HG02852 (cell line): ENCODE measurements around the gene ZBTB40.

Experiments
- ATAC-seq: cut with Tn5 transposase; IDR thresholded peaks from one replicate; pipeline ENCODE4 v1.9.1; 2021; ENCODE audit warnings: mild to moderate bottlenecking, moderate library complexity; ENCODE audit not compliant: unreplicated experiment

The ZBTB40 gene

DNA sequence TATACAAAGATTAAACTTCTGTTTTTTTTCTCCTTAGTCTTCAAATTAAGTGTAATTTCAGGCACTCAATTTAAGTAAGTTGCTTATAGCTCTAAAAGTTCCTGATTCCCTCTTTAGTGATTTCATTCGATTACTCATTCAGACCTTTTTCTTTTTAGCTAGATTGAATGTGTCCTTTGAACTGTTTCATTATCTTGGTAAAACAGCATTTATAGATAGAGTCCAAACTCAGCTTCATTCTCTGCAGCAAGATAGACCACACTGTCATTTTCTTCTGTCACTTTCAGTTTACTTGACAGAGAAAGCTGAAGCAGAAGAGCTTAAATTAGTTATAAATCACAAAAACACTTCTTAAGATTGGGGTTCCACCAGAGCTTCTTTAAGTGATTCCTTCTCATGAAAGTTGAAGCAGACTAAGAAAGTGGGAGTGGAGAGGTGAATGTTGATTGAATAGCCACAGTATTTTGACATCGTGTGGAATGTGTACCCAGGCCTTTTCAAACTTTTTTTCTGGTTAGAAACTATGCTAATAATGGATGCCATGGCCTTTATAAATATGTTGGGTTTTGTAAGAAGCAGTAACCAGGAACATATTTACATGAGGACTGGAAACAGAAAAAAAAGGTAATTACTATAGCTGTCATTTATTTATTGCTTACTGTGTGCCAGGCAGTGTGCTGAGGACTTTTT lies 52.2 kb downstream of the ZBTB40 start:
- no peak for ATAC-seq

DNA sequence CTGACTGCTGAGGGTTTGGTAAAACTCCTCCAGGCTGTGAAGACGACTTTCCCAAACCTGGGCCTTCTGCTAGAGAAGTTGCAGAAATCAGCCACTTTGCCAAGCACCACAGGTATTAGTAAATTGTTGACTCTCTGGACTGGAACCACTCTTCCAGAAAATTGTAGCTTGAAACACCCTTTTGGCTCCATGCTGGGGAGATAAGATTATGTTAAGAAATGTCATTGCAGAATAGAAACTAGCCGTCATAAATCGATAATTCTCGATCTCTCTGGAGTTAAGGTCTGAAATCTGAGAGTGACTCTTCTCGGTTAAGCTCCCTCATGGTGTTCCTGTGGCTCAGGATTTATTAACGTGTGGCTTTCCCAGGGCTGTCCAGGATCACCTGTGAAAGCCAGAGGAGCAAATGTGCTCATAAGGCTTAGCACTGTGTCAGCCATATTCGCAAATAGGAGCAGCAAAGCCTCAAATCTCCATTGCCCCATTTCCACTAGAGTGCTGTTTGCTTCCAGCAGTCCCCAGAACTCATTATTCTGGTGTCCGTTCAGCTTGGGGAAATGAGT lies 54.6 kb downstream of the ZBTB40 start:
- ATAC-seq, result no peak

DNA sequence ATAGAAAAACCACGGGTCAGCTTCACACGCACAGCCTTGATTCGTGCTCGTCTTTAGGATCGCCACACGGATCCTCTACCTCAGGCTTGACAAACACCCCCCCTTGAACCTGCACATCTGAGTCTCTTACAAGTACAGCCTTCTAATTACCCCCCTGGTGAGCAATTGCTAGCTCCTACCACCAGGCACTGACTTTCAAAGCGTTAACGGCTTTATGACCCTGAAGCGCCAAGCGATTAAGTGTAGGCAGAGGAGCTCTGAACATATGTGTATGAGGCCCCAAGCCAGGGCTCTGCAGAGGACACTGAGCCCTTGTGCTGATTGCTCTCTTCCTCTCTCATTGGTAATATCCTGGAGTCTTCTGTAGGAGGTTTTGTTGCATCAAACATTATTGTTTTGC lies 55.9 kb downstream of the ZBTB40 start:
- no peak for ATAC-seq

DNA sequence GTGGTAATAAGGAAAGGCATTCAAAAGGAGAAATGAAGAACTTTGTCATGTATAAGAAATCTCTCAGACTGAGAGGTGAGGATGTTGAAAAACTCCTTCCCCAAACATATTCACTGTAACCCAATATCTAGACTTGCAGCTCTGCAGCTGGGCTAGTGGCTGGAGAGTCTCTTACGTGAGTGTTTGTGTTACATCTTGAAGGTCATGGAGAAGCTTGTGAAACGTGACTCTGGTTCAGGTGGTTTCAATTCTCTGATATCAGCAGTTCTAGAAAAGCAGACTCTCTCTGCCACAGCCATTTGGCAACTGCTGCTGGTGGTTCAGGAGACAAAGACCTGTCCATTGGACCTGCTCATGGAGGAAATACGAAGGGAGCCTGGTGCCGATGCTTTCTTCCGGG lies 56.7 kb downstream of the ZBTB40 start:
- ATAC-seq, result no peak

DNA sequence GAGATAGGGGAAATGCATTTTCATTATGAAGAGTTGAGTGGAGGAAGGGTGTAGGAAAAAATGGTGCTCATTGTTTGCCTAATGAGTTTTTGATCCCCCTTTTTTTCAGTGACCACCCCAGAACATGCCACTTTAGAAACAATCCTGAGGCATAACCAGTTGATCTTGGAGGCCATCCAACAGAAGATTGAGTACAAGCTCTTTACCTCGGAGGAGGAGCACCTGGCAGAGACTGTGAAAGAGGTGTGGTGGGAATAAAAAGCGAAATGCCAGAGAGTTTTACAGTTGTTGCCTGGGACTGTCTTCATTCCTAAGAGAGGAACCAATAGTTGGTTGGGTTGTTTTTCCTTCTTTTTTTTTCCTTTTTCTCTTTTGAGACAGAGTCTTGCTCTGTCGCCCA lies 57.3 kb downstream of the ZBTB40 start:
- no peak for ATAC-seq

DNA sequence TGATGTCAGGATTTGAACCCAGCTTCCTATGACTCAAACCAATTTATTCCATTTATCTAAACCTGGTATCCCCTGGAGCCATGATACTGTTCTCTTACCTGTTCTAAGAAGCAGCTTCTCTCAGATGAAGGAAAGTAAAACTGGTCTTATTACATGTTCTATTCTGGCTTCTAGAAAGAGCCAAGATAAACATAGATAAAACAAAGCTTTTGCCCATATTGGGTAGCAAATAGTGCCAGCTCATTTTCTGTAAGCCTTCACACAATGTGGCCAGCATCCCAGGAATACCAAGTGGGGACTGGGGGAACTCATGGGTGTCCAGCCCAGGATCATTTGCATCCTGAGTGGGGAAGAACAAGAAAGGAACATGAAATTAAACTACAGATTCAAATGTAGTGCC lies 58.2 kb downstream of the ZBTB40 start:
- ATAC-seq, result no peak

DNA sequence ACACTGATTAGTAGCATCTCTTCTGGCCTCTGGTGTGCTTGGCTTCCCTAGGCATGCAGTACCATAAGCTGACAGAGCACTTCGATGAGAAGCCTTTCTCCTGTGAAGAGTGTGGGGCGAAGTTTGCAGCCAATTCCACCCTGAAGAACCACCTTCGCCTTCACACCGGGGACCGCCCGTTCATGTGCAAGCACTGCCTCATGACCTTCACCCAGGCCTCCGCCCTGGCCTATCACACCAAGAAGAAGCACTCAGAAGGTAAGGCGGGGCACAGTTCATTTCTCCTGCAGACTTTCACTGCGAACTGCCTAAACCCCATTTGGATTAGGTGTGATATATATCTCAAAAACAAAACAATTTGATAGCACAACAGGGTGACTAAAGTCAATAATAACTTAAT lies 61.2 kb downstream of the ZBTB40 start:
- no peak for ATAC-seq

GRCh38 chr1:22516906-22517571 lies 65.4 kb downstream of the ZBTB40 start:
- ATAC-seq, result no peak

- ATAC-seq, result no peak
Observed at GRCh38 chr1:22517956-22518355, 66.3 kb downstream of the ZBTB40 start.

DNA sequence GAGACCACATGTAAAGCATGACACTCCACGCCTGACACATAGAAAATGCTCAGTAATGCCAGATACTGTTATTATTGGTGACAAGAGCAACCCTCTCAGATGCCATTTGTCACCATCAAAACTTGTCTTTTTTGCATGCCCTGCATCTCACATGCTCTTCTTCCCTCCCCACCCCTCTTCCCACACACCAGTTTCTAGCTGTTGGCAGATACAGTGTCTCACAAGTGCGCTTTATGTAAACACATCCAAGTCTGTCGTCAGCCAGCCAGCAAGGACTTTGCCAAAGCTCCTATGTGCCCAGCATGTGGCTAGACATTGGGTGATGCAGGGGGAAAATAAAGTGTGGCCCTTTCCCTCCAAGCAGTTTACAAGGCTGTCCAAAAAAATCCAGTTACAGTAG lies 66.7 kb downstream of the ZBTB40 start:
- no peak for ATAC-seq

DNA sequence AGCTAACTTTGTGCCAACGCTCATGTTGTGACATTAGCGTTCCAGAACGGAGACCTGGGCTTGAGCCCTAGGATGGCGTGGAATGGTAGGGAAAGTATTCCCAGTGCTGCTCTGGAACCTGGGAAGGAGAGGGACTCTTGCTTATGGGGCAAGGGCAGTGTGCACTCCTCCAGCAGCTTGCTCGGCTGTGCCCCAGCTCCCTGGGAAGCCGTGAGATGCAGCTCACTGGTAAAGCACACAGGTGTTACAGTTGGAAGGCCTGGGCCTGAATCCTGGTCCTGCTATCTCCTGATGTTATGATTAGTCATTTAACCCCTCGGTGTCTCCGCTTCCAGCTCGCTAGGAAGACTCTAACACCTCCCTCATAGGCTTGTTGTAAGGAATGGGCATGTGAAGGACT lies 69.2 kb downstream of the ZBTB40 start:
- ATAC-seq, result no peak

DNA sequence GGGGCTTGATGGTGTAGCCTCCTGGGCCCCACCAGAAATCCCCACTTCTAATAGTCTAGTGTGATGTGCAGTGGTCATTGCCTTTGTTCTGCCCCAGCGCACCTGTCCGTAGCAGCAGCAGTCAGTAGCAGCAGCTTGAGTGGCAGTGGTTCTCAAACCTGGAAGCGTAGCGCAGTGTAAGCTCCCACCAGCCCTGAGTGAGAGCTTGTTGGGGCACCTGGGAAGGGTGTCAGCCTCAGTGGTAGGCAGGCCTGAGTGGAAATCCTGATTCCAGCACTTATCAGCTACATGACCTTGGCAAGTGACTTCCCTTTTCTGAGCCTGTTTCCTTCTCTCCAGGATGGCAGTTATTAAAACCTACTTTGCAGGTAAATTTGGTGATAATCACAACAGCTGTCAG lies 70.0 kb downstream of the ZBTB40 start:
- ATAC-seq, result no peak

DNA sequence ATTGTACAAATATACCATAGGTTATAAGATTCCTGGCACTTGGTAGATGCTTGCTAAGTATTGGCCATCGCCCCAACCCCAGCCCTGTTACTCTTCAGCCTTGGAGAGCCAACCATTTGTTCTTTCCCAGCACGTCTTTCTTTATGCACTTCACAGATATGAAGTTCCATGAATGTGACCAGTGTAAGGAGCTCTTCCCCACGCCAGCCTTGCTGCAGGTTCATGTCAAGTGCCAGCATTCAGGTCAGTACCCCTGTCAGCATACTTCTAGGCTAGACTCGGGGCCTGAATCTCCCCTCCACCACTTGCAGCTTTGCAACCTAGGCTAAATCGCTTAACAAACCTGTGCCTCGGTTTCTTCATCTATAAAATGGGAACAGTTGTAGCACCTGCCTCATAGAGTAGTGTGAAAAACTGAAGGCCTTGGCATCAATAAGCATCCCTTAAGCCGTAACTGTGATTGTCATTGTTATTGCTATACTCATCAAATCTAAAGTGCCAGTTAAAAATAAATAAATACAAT lies 70.6 kb downstream of the ZBTB40 start:
- no peak for ATAC-seq

GRCh38 chr1:22524481-22524880 lies 72.8 kb downstream of the ZBTB40 start:
- ATAC-seq, result no peak

GRCh38 chr1:22525211-22525610 lies 73.6 kb downstream of the ZBTB40 start:
- ATAC-seq, result no peak

- ATAC-seq, result no peak
Observed at GRCh38 chr1:22525646-22526045, 74.0 kb downstream of the ZBTB40 start.

- no peak for ATAC-seq
Observed at GRCh38 chr1:22526098-22526497, 74.4 kb downstream of the ZBTB40 start.

- ATAC-seq, result no peak
Observed at GRCh38 chr1:22526677-22527076, 75.0 kb downstream of the ZBTB40 start.

- no peak for ATAC-seq
Observed at GRCh38 chr1:22527122-22527521, 75.5 kb downstream of the ZBTB40 start.

- no peak for ATAC-seq
Observed at GRCh38 chr1:22527555-22528296, 76.1 kb downstream of the ZBTB40 start.

DNA sequence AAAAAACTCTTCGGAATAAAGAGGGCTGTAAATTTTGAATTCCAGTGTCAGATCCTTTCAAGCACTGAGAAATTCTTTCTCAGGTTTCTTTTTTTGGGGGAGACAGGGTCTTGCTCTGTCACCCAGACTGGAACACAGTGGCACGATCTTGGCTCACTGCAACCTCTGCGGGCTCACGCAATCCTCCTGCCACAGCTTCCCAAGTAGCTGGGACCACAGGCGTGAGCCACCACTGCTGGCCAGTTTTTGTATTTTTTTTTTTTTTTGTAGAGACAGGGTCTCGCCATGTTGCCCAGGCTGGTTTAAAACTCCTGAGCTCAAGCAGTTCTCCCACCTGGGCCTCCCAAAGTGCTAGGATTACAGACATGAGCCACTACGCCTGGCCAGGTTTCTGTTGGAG lies 76.8 kb downstream of the ZBTB40 start:
- ATAC-seq, result no peak
